Measurements from ENCODE around the gene POC1A.

The POC1A gene

GRCh38 chr3:52092891-52093290 lies 61.3 kb downstream of the POC1A start:
- Histone ChIP-seq H3K36me3 (ENCODE audit: insufficient read depth, insufficient read length, low read length) (peaks cover 50% of the 10 kb centered on the region), H3K27me3 (ENCODE audit: insufficient read depth, insufficient read length) (no peaks in the 10 kb centered on the region), H3K9ac (ENCODE audit: insufficient read length, low read depth) (no peak overlapping the region), H3K9me3 (ENCODE audit: insufficient read depth, low read length) (no peaks in the 10 kb centered on the region), H3K4me3 (ENCODE audit: insufficient read length, low read depth) (no peak overlapping the region), H3K4me1 (ENCODE audit: insufficient read depth, insufficient read length) (peaks cover 13% of the 10 kb centered on the region)
- DNase-seq (ENCODE audit: low read depth, low spot score), result no peak
- TF ChIP-seq SUZ12 (IDR thresholded peaks at IDR 0.05; ENCODE audit: extremely low read depth, insufficient read depth, insufficient read length), result no peak
- no peak for TF ChIP-seq ZNF274 (IDR thresholded peaks at IDR 0.05; ENCODE audit: low read depth, low read length)

GRCh38 chr3:52092271-52092660 lies 62.0 kb downstream of the POC1A start:
- Histone ChIP-seq H3K9ac (ENCODE audit: insufficient read length, low read depth) (no peak overlapping the region), H3K36me3 (ENCODE audit: insufficient read depth, insufficient read length, low read length) (peaks cover 44% of the 10 kb centered on the region), H3K4me3 (ENCODE audit: insufficient read length, low read depth) (no peak overlapping the region), H3K4me1 (ENCODE audit: insufficient read depth, insufficient read length) (peaks cover 13% of the 10 kb centered on the region), H3K27me3 (ENCODE audit: insufficient read depth, insufficient read length) (no peaks in the 10 kb centered on the region), H3K9me3 (ENCODE audit: insufficient read depth, low read length) (no peaks in the 10 kb centered on the region)
- no peak for TF ChIP-seq SUZ12 (IDR thresholded peaks at IDR 0.05; ENCODE audit: extremely low read depth, insufficient read depth, insufficient read length)
- no peak for DNase-seq (ENCODE audit: low read depth, low spot score)

- H3K27me3 ChIP-seq (ENCODE audit: insufficient read depth, insufficient read length), result no peaks in the 10 kb centered on the region
- peaks cover 13% of the 10 kb centered on the region for H3K4me1 ChIP-seq (ENCODE audit: insufficient read depth, insufficient read length)
- peak overlapping the region; percentile 27 for H3K9ac ChIP-seq (ENCODE audit: insufficient read length, low read depth)
- TF ChIP-seq YY1 (IDR thresholded peaks at IDR 0.05; ENCODE audit: insufficient read depth, insufficient read length) (no peak), ZNF274 (IDR thresholded peaks at IDR 0.05; ENCODE audit: low read depth, low read length) (no peak)
- peaks cover 40% of the 10 kb centered on the region for H3K36me3 ChIP-seq (ENCODE audit: insufficient read depth, insufficient read length, low read length)
- H3K4me3 ChIP-seq (ENCODE audit: insufficient read length, low read depth), result no peak overlapping the region
- no peak for DNase-seq (ENCODE audit: low read depth, low spot score)
- H3K9me3 ChIP-seq (ENCODE audit: insufficient read depth, low read length), result no peaks in the 10 kb centered on the region
Measured at GRCh38 chr3:52091586-52092270, 62.5 kb downstream of the POC1A start.

GRCh38 chr3:52090933-52091468 lies 63.2 kb downstream of the POC1A start:
- TF ChIP-seq ZNF274 (IDR thresholded peaks at IDR 0.05; ENCODE audit: low read depth, low read length) (no peak), YY1 (IDR thresholded peaks at IDR 0.05; ENCODE audit: insufficient read depth, insufficient read length) (no peak), SUZ12 (IDR thresholded peaks at IDR 0.05; ENCODE audit: extremely low read depth, insufficient read depth, insufficient read length) (no peak)
- no peak overlapping the region for H3K9ac ChIP-seq (ENCODE audit: insufficient read length, low read depth)
- no peaks in the 10 kb centered on the region for H3K27me3 ChIP-seq (ENCODE audit: insufficient read depth, insufficient read length)
- no peak overlapping the region for H3K4me3 ChIP-seq (ENCODE audit: insufficient read length, low read depth)
- peaks cover 13% of the 10 kb centered on the region for H3K4me1 ChIP-seq (ENCODE audit: insufficient read depth, insufficient read length)
- no peaks in the 10 kb centered on the region for H3K9me3 ChIP-seq (ENCODE audit: insufficient read depth, low read length)
- no peak for DNase-seq (ENCODE audit: low read depth, low spot score)
- peaks cover 37% of the 10 kb centered on the region for H3K36me3 ChIP-seq (ENCODE audit: insufficient read depth, insufficient read length, low read length)

GRCh38 chr3:52090131-52090932 lies 63.9 kb downstream of the POC1A start:
- Histone ChIP-seq H3K9ac (ENCODE audit: insufficient read length, low read depth) (peak overlapping the region; percentile 27), H3K9me3 (ENCODE audit: insufficient read depth, low read length) (no peaks in the 10 kb centered on the region), H3K36me3 (ENCODE audit: insufficient read depth, insufficient read length, low read length) (peaks cover 31% of the 10 kb centered on the region), H3K27me3 (ENCODE audit: insufficient read depth, insufficient read length) (no peaks in the 10 kb centered on the region), H3K4me1 (ENCODE audit: insufficient read depth, insufficient read length) (peaks cover 15% of the 10 kb centered on the region), H3K4me3 (ENCODE audit: insufficient read length, low read depth) (no peak overlapping the region)
- TF ChIP-seq SUZ12 (IDR thresholded peaks at IDR 0.05; ENCODE audit: extremely low read depth, insufficient read depth, insufficient read length) (no peak), ZNF274 (IDR thresholded peaks at IDR 0.05; ENCODE audit: low read depth, low read length) (no peak)
- DNase-seq (ENCODE audit: low read depth, low spot score), result no peak

GRCh38 chr3:52089691-52090090 lies 64.5 kb downstream of the POC1A start:
- DNase-seq (ENCODE audit: low read depth, low spot score), result no peak
- TF ChIP-seq SUZ12 (IDR thresholded peaks at IDR 0.05; ENCODE audit: extremely low read depth, insufficient read depth, insufficient read length), result no peak
- no peak for TF ChIP-seq YY1 (IDR thresholded peaks at IDR 0.05; ENCODE audit: insufficient read depth, insufficient read length)
- no peak for TF ChIP-seq ZNF274 (IDR thresholded peaks at IDR 0.05; ENCODE audit: low read depth, low read length)
- Histone ChIP-seq H3K4me1 (ENCODE audit: insufficient read depth, insufficient read length) (peaks cover 15% of the 10 kb centered on the region), H3K36me3 (ENCODE audit: insufficient read depth, insufficient read length, low read length) (peaks cover 27% of the 10 kb centered on the region), H3K9ac (ENCODE audit: insufficient read length, low read depth) (no peak overlapping the region), H3K27me3 (ENCODE audit: insufficient read depth, insufficient read length) (no peaks in the 10 kb centered on the region), H3K4me3 (ENCODE audit: insufficient read length, low read depth) (no peak overlapping the region), H3K9me3 (ENCODE audit: insufficient read depth, low read length) (no peaks in the 10 kb centered on the region)

All from NT2/D1 (cell line).